ENCODE results near the gene HECTD1. TPM values are rescaled to one million over a fixed set of nuclear protein-coding genes. Genes with fewer than 3 reads are reported as not detected.
"Not testable (repeated sequence)": the region's sequence is repeated elsewhere in the genome, so short reads cannot be mapped to it uniquely, and the experiment has no call there.

Gene HECTD1
- total and polyA plus RNA-seq, 4 donors: 23.5 to 164 (median 92.5) TPM

DNA sequence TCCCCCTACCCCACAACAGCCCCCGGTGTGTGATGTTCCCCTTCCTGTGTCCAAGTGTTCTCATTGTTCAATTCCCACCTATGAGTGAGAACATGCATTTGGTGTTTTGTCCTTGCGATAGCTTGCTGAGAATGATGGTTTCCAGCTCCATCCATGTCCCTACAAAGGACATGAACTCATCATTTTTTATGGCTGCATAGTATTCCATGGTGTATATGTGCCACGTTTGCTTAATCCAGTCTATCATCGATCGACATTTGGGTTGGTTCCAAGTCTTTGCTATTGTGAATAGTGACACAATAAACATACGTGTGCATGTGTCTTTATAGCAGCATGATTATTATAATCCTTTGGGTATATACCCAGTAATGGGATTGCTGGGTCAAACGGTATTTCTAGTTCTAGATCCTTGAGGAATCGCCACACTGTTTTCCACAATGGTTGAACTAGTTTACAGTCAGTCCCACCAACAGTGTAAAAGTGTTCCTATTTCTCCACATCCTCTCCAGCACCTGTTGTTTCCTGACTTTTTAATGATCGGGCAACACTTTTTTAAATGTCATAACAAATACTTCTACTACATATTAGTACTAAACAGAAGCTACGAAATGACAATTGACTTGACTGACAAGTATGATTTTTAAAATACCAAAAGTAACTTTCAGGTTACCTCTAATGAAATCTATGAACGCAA, 3.5 kb downstream of the HECTD1 start:
- H3K36me3 ChIP-seq (ENCODE audit: control insufficient read depth in 1 of 2, insufficient read depth in 2 of 2, low read length in 1 of 2); H3K9me3 ChIP-seq (ENCODE audit: control insufficient read depth, low read length); DNase-seq; H3K4me3 ChIP-seq (ENCODE audit: low read length in 2 of 2); ATAC-seq (ENCODE audit: low FRiP score); H3K27me3 ChIP-seq (ENCODE audit: control insufficient read depth in 1 of 2, insufficient read depth in 2 of 2, low read length in 1 of 2); H3K27ac ChIP-seq (ENCODE audit: low read depth in 1 of 2, low read length in 2 of 2); H3K4me1 ChIP-seq (ENCODE audit: control insufficient read depth in 1 of 2, insufficient read depth in 2 of 2, low read length in 2 of 2): not testable (repeated sequence)
- intact Hi-C loops (cut with DNase I): loop anchor here in 1 of 2 donors (10.0 kb wide), 1 partner anchor 61 kb away; no protein-coding TSS in a partner anchor
- WGBS, 2 donors: 92 to 94% methylated on average over 11 of the region's 11 CpGs

DNA sequence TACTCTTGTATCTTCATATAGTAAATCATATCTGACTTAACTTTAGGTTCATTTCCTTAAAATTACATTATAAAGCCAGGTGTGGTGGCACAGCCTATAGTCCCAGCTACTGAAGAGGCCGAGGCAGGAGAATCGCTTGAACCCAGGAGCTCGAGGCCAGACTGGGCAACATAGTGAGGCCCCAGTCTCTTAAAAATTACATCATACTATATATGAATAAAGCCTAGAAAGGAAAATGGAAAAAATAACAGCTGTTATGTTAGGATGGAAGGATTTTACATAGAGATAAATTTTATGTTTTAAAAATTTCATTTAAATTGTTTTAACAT, 4.2 kb downstream of the HECTD1 start:
- Histone ChIP-seq H3K9me3 (ENCODE audit: control insufficient read depth, low read length) (no peaks in the 10 kb centered on the region), H3K27ac (ENCODE audit: low read depth in 1 of 2, low read length in 2 of 2) (no peak overlapping the region), H3K4me3 (ENCODE audit: low read length in 2 of 2) (no peak overlapping the region), H3K27me3 (ENCODE audit: control insufficient read depth in 1 of 2, insufficient read depth in 2 of 2, low read length in 1 of 2) (no peaks in the 10 kb centered on the region), H3K36me3 (ENCODE audit: control insufficient read depth in 1 of 2, insufficient read depth in 2 of 2, low read length in 1 of 2) (no peaks in the 10 kb centered on the region), H3K4me1 (ENCODE audit: control insufficient read depth in 1 of 2, insufficient read depth in 2 of 2, low read length in 2 of 2) (peaks cover 0 to 6% of the 10 kb centered on the region in 2 donors)
- ATAC-seq (ENCODE audit: low FRiP score) (no peak), DNase-seq (no peak)
- WGBS, 2 donors: 98% methylated on average over 3 of the region's 3 CpGs
- intact Hi-C loops (cut with DNase I): loop anchor here in 1 of 2 donors (10.0 kb wide), 1 partner anchor 61 kb away; no protein-coding TSS in a partner anchor

DNA sequence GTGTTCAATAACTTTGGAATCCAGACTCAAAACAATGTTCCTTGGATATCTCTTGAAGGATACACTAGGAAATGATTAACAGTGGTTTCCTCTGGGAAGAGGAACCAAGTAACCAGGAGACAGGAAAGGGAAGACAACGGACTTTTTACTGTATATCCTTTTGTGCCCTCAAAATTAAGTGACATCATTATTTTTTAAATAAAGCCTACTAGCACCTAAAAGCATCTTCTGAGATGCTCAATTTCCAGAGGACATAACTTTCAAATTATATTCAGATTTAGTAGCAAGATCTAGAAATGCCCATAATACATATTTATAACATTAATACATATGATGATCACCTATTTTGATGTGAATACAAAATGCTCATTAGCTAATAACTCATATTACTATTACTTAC, 6.5 kb downstream of the HECTD1 start:
- no peaks in the 10 kb centered on the region for H3K27me3 ChIP-seq (ENCODE audit: control insufficient read depth in 1 of 2, insufficient read depth in 2 of 2, low read length in 1 of 2)
- DNase-seq (no peak), ATAC-seq (ENCODE audit: low FRiP score) (no peak)
- peaks cover 0 to 6% of the 10 kb centered on the region in 2 donors for H3K4me1 ChIP-seq (ENCODE audit: control insufficient read depth in 1 of 2, insufficient read depth in 2 of 2, low read length in 2 of 2)
- intact Hi-C loops (cut with DNase I): loop anchor here in 1 of 2 donors (10.0 kb wide), 1 partner anchor 64 kb away; no protein-coding TSS in a partner anchor
- H3K9me3 ChIP-seq (ENCODE audit: control insufficient read depth, low read length): no peaks in the 10 kb centered on the region
- 82 to 94% methylated on average over 1 of the region's 1 CpG for WGBS, 2 donors
- H3K36me3 ChIP-seq (ENCODE audit: control insufficient read depth in 1 of 2, insufficient read depth in 2 of 2, low read length in 1 of 2): no peaks in the 10 kb centered on the region
- H3K27ac ChIP-seq (ENCODE audit: low read depth in 1 of 2, low read length in 2 of 2): no peak overlapping the region
- H3K4me3 ChIP-seq (ENCODE audit: low read length in 2 of 2): no peak overlapping the region

DNA sequence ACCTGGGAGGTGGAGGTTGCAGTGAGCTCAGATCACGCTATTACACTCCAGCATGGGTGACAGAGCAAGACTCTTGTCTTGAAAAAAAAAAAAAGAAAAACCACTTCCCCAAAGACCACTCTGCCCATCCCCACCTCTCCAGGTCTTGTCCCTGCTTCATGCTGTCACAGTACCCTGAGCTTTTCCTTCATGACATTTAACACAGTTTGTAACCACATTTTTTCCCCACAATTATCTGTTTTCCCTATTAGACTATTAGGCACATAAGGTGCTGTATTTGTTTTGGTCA, 6.9 kb downstream of the HECTD1 start:
- Histone ChIP-seq H3K36me3 (ENCODE audit: control insufficient read depth in 1 of 2, insufficient read depth in 2 of 2, low read length in 1 of 2) (no peaks in the 10 kb centered on the region), H3K27ac (ENCODE audit: low read depth in 1 of 2, low read length in 2 of 2) (no peak overlapping the region), H3K4me3 (ENCODE audit: low read length in 2 of 2) (no peak overlapping the region), H3K4me1 (ENCODE audit: control insufficient read depth in 1 of 2, insufficient read depth in 2 of 2, low read length in 2 of 2) (peaks cover 0 to 6% of the 10 kb centered on the region in 2 donors), H3K27me3 (ENCODE audit: control insufficient read depth in 1 of 2, insufficient read depth in 2 of 2, low read length in 1 of 2) (no peaks in the 10 kb centered on the region), H3K9me3 (ENCODE audit: control insufficient read depth, low read length) (no peaks in the 10 kb centered on the region)
- intact Hi-C loops (cut with DNase I): loop anchor here in 1 of 2 donors (10.0 kb wide), 1 partner anchor 64 kb away; no protein-coding TSS in a partner anchor
- DNase-seq: no peak
- WGBS, 2 donors: 92 to 100% methylated on average over 1 of the region's 1 CpG
- no peak for ATAC-seq (ENCODE audit: low FRiP score)

DNA sequence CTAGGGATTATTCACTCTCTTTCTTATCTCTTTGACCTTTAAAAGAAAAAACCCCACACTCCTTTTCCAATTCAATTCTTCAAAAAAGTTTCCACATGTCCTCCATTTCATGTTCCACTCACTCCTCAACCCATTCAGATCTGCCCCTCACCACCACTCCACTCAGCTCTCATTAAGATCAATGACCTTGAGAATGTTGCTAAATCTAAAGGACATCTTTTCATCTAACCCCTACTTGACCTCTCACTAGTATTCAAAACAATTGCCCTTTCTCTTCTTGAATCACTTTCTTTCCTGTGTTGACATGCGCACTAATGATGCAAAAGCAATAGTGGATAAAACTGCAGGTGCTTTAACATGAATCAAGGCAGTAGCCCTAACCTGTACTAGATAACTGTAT, 9.9 kb downstream of the HECTD1 start:
- H3K9me3 ChIP-seq (ENCODE audit: control insufficient read depth, low read length): no peaks in the 10 kb centered on the region
- no peak for ATAC-seq (ENCODE audit: low FRiP score)
- no peak overlapping the region for H3K4me3 ChIP-seq (ENCODE audit: low read length in 2 of 2)
- peaks cover 0 to 8% of the 10 kb centered on the region in 2 donors for H3K4me1 ChIP-seq (ENCODE audit: control insufficient read depth in 1 of 2, insufficient read depth in 2 of 2, low read length in 2 of 2)
- H3K27ac ChIP-seq (ENCODE audit: low read depth in 1 of 2, low read length in 2 of 2): no peak overlapping the region
- DNase-seq: no peak
- no peaks in the 10 kb centered on the region for H3K36me3 ChIP-seq (ENCODE audit: control insufficient read depth in 1 of 2, insufficient read depth in 2 of 2, low read length in 1 of 2)
- no peaks in the 10 kb centered on the region for H3K27me3 ChIP-seq (ENCODE audit: control insufficient read depth in 1 of 2, insufficient read depth in 2 of 2, low read length in 1 of 2)
- 100% methylated on average over 1 of the region's 1 CpG for WGBS, 2 donors
- intact Hi-C loops (cut with DNase I): no loop called here

DNA sequence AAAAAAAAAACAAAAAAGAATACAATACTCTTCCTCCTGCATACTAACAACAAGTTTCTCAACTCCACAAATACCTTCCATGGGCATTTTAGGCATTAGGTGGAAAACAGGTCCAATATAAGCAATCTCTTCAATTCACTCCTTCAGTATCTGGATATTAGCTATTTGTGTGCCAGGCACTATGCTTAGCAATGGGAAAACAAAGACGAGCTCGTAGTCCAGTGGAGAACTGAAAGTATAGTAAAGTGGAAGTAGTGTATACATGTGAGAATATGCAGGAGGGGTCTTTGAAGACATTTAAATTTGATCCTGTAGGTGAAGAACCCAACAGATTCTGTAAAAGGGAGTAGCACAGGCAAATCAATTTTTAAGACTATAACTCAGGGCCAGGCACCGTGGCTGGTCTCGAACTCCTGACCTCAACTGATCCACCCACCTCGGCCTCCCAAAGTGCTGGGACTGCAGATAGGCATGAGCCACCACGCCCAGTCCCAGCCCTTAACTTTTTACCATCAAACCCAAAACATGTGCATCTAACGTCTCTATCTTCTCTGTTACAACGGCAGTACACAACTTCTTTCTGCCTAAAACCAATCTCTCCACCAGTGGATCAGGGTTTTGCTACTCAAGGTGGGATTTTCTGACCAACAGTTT, 10.6 kb downstream of the HECTD1 start:
- Histone ChIP-seq H3K4me1 (ENCODE audit: control insufficient read depth in 1 of 2, insufficient read depth in 2 of 2, low read length in 2 of 2) (peaks cover 0 to 8% of the 10 kb centered on the region in 2 donors), H3K36me3 (ENCODE audit: control insufficient read depth in 1 of 2, insufficient read depth in 2 of 2, low read length in 1 of 2) (no peaks in the 10 kb centered on the region), H3K27me3 (ENCODE audit: control insufficient read depth in 1 of 2, insufficient read depth in 2 of 2, low read length in 1 of 2) (no peaks in the 10 kb centered on the region), H3K9me3 (ENCODE audit: control insufficient read depth, low read length) (no peaks in the 10 kb centered on the region), H3K27ac (ENCODE audit: low read depth in 1 of 2, low read length in 2 of 2) (no peak overlapping the region), H3K4me3 (ENCODE audit: low read length in 2 of 2) (no peak overlapping the region)
- DNase-seq: no peak
- no peak for ATAC-seq (ENCODE audit: low FRiP score)
- 72 to 74% methylated on average over 8 of the region's 8 CpGs for WGBS, 2 donors
- intact Hi-C loops (cut with DNase I): no loop called here

DNA sequence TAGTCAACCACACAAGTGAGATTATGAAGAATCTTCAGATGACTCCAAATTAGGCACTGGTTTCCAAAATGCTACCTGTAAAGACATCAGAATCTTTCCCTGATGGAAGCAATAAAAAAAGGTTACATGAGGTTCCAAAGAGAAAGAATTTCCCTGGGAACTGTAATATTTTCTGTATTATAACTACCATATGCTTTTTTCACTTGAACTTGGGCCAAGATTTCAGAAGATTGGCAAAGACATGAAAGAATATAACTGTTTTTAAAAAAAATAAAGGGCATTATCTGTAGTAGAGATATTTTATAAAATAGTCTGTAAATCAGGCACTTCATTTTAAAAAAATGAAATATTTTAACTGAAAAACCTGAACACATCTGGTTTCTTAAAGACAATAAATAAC, 12.9 kb downstream of the HECTD1 start:
- intact Hi-C loops (cut with DNase I): no loop called here
- Histone ChIP-seq H3K4me1 (ENCODE audit: control insufficient read depth in 1 of 2, insufficient read depth in 2 of 2, low read length in 2 of 2) (peaks cover 0 to 3% of the 10 kb centered on the region in 2 donors), H3K27ac (ENCODE audit: low read depth in 1 of 2, low read length in 2 of 2) (no peak overlapping the region), H3K9me3 (ENCODE audit: control insufficient read depth, low read length) (no peaks in the 10 kb centered on the region), H3K27me3 (ENCODE audit: control insufficient read depth in 1 of 2, insufficient read depth in 2 of 2, low read length in 1 of 2) (no peaks in the 10 kb centered on the region), H3K4me3 (ENCODE audit: low read length in 2 of 2) (no peak overlapping the region), H3K36me3 (ENCODE audit: control insufficient read depth in 1 of 2, insufficient read depth in 2 of 2, low read length in 1 of 2) (no peaks in the 10 kb centered on the region)
- DNase-seq (no peak), ATAC-seq (ENCODE audit: low FRiP score) (no peak)

DNA sequence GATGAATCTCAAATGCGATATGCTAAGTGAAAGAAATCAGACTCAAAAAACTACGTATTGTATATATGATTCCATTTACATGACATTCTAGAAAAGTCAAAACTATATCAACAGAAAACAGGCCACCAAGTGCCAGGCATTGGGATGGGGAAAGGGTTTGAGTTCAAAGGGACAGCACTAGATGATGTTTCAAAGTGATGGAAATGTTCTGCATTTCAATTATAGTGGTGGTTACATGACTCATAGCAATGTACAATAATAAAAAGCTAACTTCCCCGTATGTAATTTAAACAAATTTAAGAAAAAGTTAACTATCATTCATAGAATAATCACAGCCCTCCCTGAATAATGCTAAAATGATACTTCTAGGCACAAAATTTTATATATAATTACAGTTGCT, 13.5 kb downstream of the HECTD1 start:
- no peaks in the 10 kb centered on the region for H3K9me3 ChIP-seq (ENCODE audit: control insufficient read depth, low read length)
- intact Hi-C loops (cut with DNase I): no loop called here
- H3K27ac ChIP-seq (ENCODE audit: low read depth in 1 of 2, low read length in 2 of 2): no peak overlapping the region
- H3K27me3 ChIP-seq (ENCODE audit: control insufficient read depth in 1 of 2, insufficient read depth in 2 of 2, low read length in 1 of 2): no peaks in the 10 kb centered on the region
- H3K36me3 ChIP-seq (ENCODE audit: control insufficient read depth in 1 of 2, insufficient read depth in 2 of 2, low read length in 1 of 2): no peaks in the 10 kb centered on the region
- 84% methylated on average over 3 of the region's 3 CpGs for WGBS, 2 donors
- DNase-seq (no peak), ATAC-seq (ENCODE audit: low FRiP score) (no peak)
- H3K4me1 ChIP-seq (ENCODE audit: control insufficient read depth in 1 of 2, insufficient read depth in 2 of 2, low read length in 2 of 2): peaks cover 0 to 2% of the 10 kb centered on the region in 2 donors
- H3K4me3 ChIP-seq (ENCODE audit: low read length in 2 of 2): no peak overlapping the region

DNA sequence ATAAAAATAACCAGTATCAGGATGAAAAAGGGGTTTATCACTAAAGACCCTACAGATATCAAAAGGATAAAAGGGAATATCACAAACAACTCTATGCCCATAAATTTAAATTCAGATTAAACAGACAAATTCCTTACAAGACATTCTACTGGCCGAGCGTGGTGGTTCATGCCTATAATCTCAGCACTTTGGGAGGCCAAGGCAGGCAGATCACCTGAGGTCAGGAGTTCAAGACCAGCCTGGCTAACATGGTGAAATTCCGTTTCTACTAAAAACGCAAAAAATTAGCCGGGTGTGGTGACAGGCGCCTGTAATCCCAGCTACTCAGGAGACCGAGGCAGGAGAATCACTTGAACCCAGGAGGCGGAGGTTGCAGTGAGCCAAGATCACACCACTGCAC, 15.0 kb downstream of the HECTD1 start:
- DNase-seq; H3K9me3 ChIP-seq (ENCODE audit: control insufficient read depth, low read length); intact Hi-C loops (cut with DNase I); H3K27ac ChIP-seq (ENCODE audit: low read depth in 1 of 2, low read length in 2 of 2); H3K27me3 ChIP-seq (ENCODE audit: control insufficient read depth in 1 of 2, insufficient read depth in 2 of 2, low read length in 1 of 2); H3K36me3 ChIP-seq (ENCODE audit: control insufficient read depth in 1 of 2, insufficient read depth in 2 of 2, low read length in 1 of 2); ATAC-seq (ENCODE audit: low FRiP score); H3K4me1 ChIP-seq (ENCODE audit: control insufficient read depth in 1 of 2, insufficient read depth in 2 of 2, low read length in 2 of 2); H3K4me3 ChIP-seq (ENCODE audit: low read length in 2 of 2): not testable (repeated sequence)
- 93% methylated on average over 8 of the region's 8 CpGs for WGBS, 2 donors

Measured in aorta (tissue), 5 donors.